ENCODE results near the gene USP54.

USP54 gene

DNA sequence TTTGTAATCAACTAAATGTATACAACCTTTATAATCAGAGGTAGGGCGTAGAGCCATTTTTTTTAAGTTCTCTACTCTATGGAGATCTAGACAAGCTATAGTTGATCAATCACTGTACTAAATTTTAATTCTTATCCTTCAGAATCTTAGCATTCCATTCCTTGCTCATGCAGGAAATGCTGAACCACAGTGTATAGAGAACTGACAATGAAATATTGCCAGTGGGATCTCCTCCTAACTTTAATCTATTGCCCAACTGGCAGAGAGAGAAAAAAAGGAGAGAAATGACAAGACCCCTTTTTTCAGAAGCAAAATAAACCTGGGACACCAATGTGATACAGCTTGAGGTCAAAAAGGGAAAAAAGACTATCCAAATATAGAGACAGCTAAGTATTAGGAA, 68.9 kb downstream of the USP54 start:
- no peak for TF ChIP-seq TAF1 (IDR thresholded peaks at IDR 0.05; ENCODE audit: borderline replicate concordance, insufficient read depth, low read length)
- TF ChIP-seq POLR2AphosphoS5 (IDR thresholded peaks at IDR 0.05; ENCODE audit: low read depth, low read length): no peak
- TF ChIP-seq, protein P1, sequence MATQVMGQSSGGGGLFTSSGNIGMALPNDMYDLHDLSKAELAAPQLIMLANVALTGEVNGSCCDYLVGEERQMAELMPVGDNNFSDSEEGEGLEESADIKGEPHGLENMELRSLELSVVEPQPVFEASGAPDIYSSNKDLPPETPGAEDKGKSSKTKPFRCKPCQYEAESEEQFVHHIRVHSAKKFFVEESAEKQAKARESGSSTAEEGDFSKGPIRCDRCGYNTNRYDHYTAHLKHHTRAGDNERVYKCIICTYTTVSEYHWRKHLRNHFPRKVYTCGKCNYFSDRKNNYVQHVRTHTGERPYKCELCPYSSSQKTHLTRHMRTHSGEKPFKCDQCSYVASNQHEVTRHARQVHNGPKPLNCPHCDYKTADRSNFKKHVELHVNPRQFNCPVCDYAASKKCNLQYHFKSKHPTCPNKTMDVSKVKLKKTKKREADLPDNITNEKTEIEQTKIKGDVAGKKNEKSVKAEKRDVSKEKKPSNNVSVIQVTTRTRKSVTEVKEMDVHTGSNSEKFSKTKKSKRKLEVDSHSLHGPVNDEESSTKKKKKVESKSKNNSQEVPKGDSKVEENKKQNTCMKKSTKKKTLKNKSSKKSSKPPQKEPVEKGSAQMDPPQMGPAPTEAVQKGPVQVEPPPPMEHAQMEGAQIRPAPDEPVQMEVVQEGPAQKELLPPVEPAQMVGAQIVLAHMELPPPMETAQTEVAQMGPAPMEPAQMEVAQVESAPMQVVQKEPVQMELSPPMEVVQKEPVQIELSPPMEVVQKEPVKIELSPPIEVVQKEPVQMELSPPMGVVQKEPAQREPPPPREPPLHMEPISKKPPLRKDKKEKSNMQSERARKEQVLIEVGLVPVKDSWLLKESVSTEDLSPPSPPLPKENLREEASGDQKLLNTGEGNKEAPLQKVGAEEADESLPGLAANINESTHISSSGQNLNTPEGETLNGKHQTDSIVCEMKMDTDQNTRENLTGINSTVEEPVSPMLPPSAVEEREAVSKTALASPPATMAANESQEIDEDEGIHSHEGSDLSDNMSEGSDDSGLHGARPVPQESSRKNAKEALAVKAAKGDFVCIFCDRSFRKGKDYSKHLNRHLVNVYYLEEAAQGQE (IDR thresholded peaks at IDR 0.05; ENCODE audit: insufficient read depth in 1 of 2, low read depth in 2 of 2, low read length in 2 of 2): no peak
- no peak for TF ChIP-seq FOXP2 (optimal IDR thresholded peaks at IDR 0.05; ENCODE audit: borderline replicate concordance, extremely low read depth, extremely low read length, insufficient read depth)
- TF ChIP-seq SIN3A (IDR thresholded peaks at IDR 0.05; ENCODE audit: borderline replicate concordance, insufficient read depth, low read length): no peak

DNA sequence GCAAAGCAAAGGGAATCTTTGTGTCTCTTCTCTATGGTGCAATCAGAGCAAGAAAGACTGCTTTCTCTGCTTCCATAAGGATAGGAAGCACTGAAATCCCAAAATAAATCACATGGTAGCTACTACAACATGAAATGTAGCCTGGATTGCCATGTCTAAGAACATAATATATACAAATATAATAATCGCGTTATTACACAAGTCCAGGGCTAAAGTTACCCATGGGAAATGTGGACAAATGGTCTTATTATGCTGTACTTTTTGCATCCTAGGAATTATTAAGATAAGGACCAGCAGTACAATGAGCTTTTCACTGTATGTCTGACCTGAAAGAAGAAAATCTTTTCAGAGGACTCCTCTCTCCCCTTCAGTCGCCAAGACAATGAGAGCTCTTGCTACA, 71.8 kb downstream of the USP54 start:
- TF ChIP-seq POLR2AphosphoS5 (IDR thresholded peaks at IDR 0.05; ENCODE audit: low read depth, low read length) (no peak), TAF1 (IDR thresholded peaks at IDR 0.05; ENCODE audit: borderline replicate concordance, insufficient read depth, low read length) (no peak), SIN3A (IDR thresholded peaks at IDR 0.05; ENCODE audit: borderline replicate concordance, insufficient read depth, low read length) (no peak), FOXP2 (optimal IDR thresholded peaks at IDR 0.05; ENCODE audit: borderline replicate concordance, extremely low read depth, extremely low read length, insufficient read depth) (no peak)
- TF ChIP-seq, protein P1 (IDR thresholded peaks at IDR 0.05; ENCODE audit: insufficient read depth in 1 of 2, low read depth in 2 of 2, low read length in 2 of 2): no peak

GRCh38 chr10:73517166-73517888, 73.8 kb downstream of the USP54 start:
- TF ChIP-seq POLR2AphosphoS5 (IDR thresholded peaks at IDR 0.05; ENCODE audit: low read depth, low read length): no peak
- TF ChIP-seq, protein P1 (IDR thresholded peaks at IDR 0.05; ENCODE audit: insufficient read depth in 1 of 2, low read depth in 2 of 2, low read length in 2 of 2): no peak
- TF ChIP-seq SIN3A (IDR thresholded peaks at IDR 0.05; ENCODE audit: borderline replicate concordance, insufficient read depth, low read length): no peak
- TF ChIP-seq TAF1 (IDR thresholded peaks at IDR 0.05; ENCODE audit: borderline replicate concordance, insufficient read depth, low read length): no peak
- TF ChIP-seq FOXP2 (optimal IDR thresholded peaks at IDR 0.05; ENCODE audit: borderline replicate concordance, extremely low read depth, extremely low read length, insufficient read depth): no peak

DNA sequence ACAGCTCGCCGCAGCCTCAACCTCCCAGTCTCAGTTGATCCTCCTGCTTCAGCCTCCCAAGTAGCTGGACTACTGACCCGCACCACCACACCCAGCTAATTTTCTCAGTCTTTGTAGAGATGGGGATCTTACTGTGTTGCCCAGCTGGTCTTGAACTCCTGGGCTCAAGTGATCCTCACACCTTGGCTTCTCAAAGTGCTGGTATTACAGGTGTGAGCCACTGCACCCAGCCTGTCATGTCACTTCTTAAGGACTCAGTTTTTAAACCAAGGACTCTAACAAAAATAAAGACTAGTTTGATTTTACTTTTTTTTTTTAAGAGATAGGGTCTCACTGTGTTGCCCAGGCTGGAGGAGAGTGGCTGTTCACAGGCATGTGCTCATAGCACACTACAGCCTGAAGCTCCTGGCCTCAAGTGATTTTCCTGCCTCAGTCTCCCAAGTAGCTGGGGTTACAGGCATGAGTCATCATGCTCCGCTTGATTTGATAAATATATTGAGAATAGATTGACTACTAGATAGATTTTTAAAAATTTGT, 78.9 kb downstream of the USP54 start:
- TF ChIP-seq POLR2AphosphoS5 (IDR thresholded peaks at IDR 0.05; ENCODE audit: low read depth, low read length) (no peak), FOXP2 (optimal IDR thresholded peaks at IDR 0.05; ENCODE audit: borderline replicate concordance, extremely low read depth, extremely low read length, insufficient read depth) (no peak), SIN3A (IDR thresholded peaks at IDR 0.05; ENCODE audit: borderline replicate concordance, insufficient read depth, low read length) (no peak), TAF1 (IDR thresholded peaks at IDR 0.05; ENCODE audit: borderline replicate concordance, insufficient read depth, low read length) (no peak)
- TF ChIP-seq, protein P1 (IDR thresholded peaks at IDR 0.05; ENCODE audit: insufficient read depth in 1 of 2, low read depth in 2 of 2, low read length in 2 of 2): no peak

Data from PFSK-1 (cell line).